T-helper 2 cell treated with Interferon-gamma antibody and Interleukin-4, amounts not matched to agents 100 ng/mL and 5 ng/mL, for 36 hours (primary cell): ENCODE measurements around the gene CSNK1G3. TPM values are rescaled to one million over a fixed set of nuclear protein-coding genes. Genes with fewer than 3 reads are reported as not detected.

Experiments used
- intact Hi-C: fragments of 100-400 bp; cut with micrococcal nuclease; formaldehyde crosslinking; loops from one replicate; pipeline ENCODE4 v1.15.1; 2023
- total RNA-seq: library from RNA; stranded (reverse); gene quantifications from 2 replicates; pipeline ENCODE4 v1.2.3, GENCODE V29; 2022

CSNK1G3 gene
- total RNA-seq, 1 donor from 2014 or later: 25.3 TPM

- intact Hi-C loops: loop anchor here (1.0 to 10.0 kb wide), 6 partner anchors 36 to 1134 kb away; partner anchors contain the start of genes CEP120 and SNX2
Measured at GRCh38 chr5:123512611-123513461, 859 bp downstream of the CSNK1G3 start.

- intact Hi-C loops: loop anchor here (5.0 to 10.0 kb wide), 3 partner anchors 98 to 1133 kb away; partner anchors contain the start of gene SNX2
Measured at GRCh38 chr5:123514615-123515355, 2.8 kb downstream of the CSNK1G3 start.

- intact Hi-C loops: loop anchor here (1.0 to 10.0 kb wide), 2 partner anchors 93 to 741 kb away; partner anchors contain the start of genes CEP120 and SNX2
Measured at GRCh38 chr5:123515904-123516303, 3.9 kb downstream of the CSNK1G3 start.

GRCh38 chr5:123517476-123517875 is 5.5 kb downstream of the CSNK1G3 start:
- intact Hi-C loops: loop anchor here (10.0 kb wide), 1 partner anchor 743 kb away; the partner anchor contains the start of gene SNX2

- intact Hi-C loops: loop anchor here (10.0 kb wide), 1 partner anchor 743 kb away; the partner anchor contains the start of gene SNX2
Measured at GRCh38 chr5:123518111-123518510, 6.1 kb downstream of the CSNK1G3 start.

GRCh38 chr5:123520677-123521247 is 8.8 kb downstream of the CSNK1G3 start:
- intact Hi-C loops: no loop called here

- intact Hi-C loops: no loop called here
Measured at GRCh38 chr5:123524146-123524545, 12.2 kb downstream of the CSNK1G3 start.

- intact Hi-C loops: no loop called here
Measured at GRCh38 chr5:123527190-123527589, 15.2 kb downstream of the CSNK1G3 start.

- intact Hi-C loops: no loop called here
Measured at GRCh38 chr5:123528065-123528464, 16.1 kb downstream of the CSNK1G3 start.

- intact Hi-C loops: no loop called here
Measured at GRCh38 chr5:123528878-123529277, 16.9 kb downstream of the CSNK1G3 start.

GRCh38 chr5:123530728-123531127 is 18.8 kb downstream of the CSNK1G3 start:
- intact Hi-C loops: no loop called here

- intact Hi-C loops: no loop called here
Measured at GRCh38 chr5:123535648-123536047, 23.7 kb downstream of the CSNK1G3 start.

- intact Hi-C loops: no loop called here
Measured at GRCh38 chr5:123537256-123537655, 25.3 kb downstream of the CSNK1G3 start.

- intact Hi-C loops: no loop called here
Measured at GRCh38 chr5:123537845-123538244, 25.9 kb downstream of the CSNK1G3 start.

- intact Hi-C loops: no loop called here
Measured at GRCh38 chr5:123538670-123539459, 26.9 kb downstream of the CSNK1G3 start.

GRCh38 chr5:123540534-123540933 is 28.6 kb downstream of the CSNK1G3 start:
- intact Hi-C loops: no loop called here

- intact Hi-C loops: no loop called here
Measured at GRCh38 chr5:123543438-123543837, 31.5 kb downstream of the CSNK1G3 start.

GRCh38 chr5:123545506-123545905 is 33.5 kb downstream of the CSNK1G3 start:
- intact Hi-C loops: no loop called here

GRCh38 chr5:123546657-123547056 is 34.7 kb downstream of the CSNK1G3 start:
- intact Hi-C loops: no loop called here

- intact Hi-C loops: loop anchor here (1.0 kb wide), 2 partner anchors 37 to 126 kb away; partner anchors contain the start of genes CEP120 and CSNK1G3
Measured at GRCh38 chr5:123549256-123549904, 37.4 kb downstream of the CSNK1G3 start.
